B cell (primary cell): ENCODE measurements around the gene EYA3. TPM values are rescaled to one million over a fixed set of nuclear protein-coding genes. Genes with fewer than 3 reads are reported as not detected.

Experiments
- ATAC-seq: fragments of 200-7000 bp; cut with Tn5 transposase; one replicate; pipeline ENCODE4 v1.10.0; 2021; ENCODE audit warnings: low read depth, mild to moderate bottlenecking, moderate number of reproducible peaks, moderate library complexity
- CTCF ChIA-PET: fragments of 350-600 bp; sonication (Branson Sonifier 250); formaldehyde crosslinking; loops from one replicate; lab custom pipeline; 2021; ENCODE audit warnings: antibody characterized with exemption, inconsistent platforms; lab: Charles Lee
- POLR2A ChIA-PET: fragments of 350-600 bp; sonication (Branson Sonifier 250); formaldehyde crosslinking; loops from one replicate; lab custom pipeline; 2021; ENCODE audit warnings: antibody characterized with exemption; lab: Charles Lee
- DNase-seq: peaks from one replicate; pipeline ENCODE4 v3.0.0; 2013
- H2AFZ ChIP-seq: 2 replicates; pipeline ENCODE4 v1.6.1; 2012; ENCODE audit warnings: mild to moderate bottlenecking, low read depth, low read length; ENCODE audit not compliant: insufficient read depth, poor library complexity, severe bottlenecking
- H3K27ac ChIP-seq, 2 donors: 1 replicate in 1 of 2; 2 replicates in 1 of 2; pipeline ENCODE4 v1.5.1; 2012 to 2013; ENCODE audit warnings: low read length in 2 of 2, mild to moderate bottlenecking in 2 of 2, moderate library complexity in 1 of 2
- H3K27me3 ChIP-seq, 4 experiments: fragments of 200-600 bp in 1 of 4; sonication (generic) in 1 of 4; replicated peaks in 1 of 4; 1 replicate in 2 of 4; 2 replicates in 2 of 4; pipeline versions ENCODE4 v1.6.1 to v1.7.0; 2013 to 2016; ENCODE audit warnings: low read length in 3 of 4, mild to moderate bottlenecking in 2 of 4, mixed read lengths in 1 of 4, moderate library complexity in 1 of 4; ENCODE audit not compliant: insufficient read depth in 4 of 4, control insufficient read depth in 3 of 4; ENCODE audit errors: control extremely low read depth in 1 of 4
- H3K36me3 ChIP-seq, 2 experiments: replicated peaks in 1 of 2; 1 replicate in 1 of 2; 2 replicates in 1 of 2; pipeline versions ENCODE4 v1.6.1 to v1.7.1; 2013; ENCODE audit warnings: low read length in 1 of 2; ENCODE audit not compliant: insufficient read depth in 2 of 2, control insufficient read depth in 1 of 2; ENCODE audit errors: control extremely low read depth in 1 of 2, extremely low read depth in 1 of 2
- H3K4me1 ChIP-seq, 2 donors: fragments of 200-600 bp in 1 of 2; sonication (generic) in 1 of 2; 1 replicate in 1 of 2; 2 replicates in 1 of 2; pipeline versions ENCODE4 v1.5.1 to v1.6.1; 2013 to 2017; ENCODE audit warnings: low read length in 2 of 2; ENCODE audit not compliant: control insufficient read depth in 2 of 2, insufficient read depth in 2 of 2
- H3K4me2 ChIP-seq: replicated peaks from 2 replicates; pipeline ENCODE3; 2012; ENCODE audit warnings: mild to moderate bottlenecking, low read depth, low read length; ENCODE audit not compliant: poor library complexity, severe bottlenecking
- H3K4me3 ChIP-seq, 5 experiments: fragments of 200-600 bp in 1 of 5; sonication (generic) in 1 of 5; 1 replicate in 3 of 5; 2 replicates in 2 of 5; pipeline versions ENCODE4 v1.5.1 to v1.7.0; 2011 to 2016; ENCODE audit warnings: low read length in 4 of 5, mild to moderate bottlenecking in 4 of 5, low read depth in 2 of 5, control low read depth in 1 of 5, moderate library complexity in 1 of 5; ENCODE audit not compliant: insufficient read depth in 1 of 5; ENCODE audit errors: control extremely low read depth in 1 of 5, extremely low read depth in 1 of 5
- H3K79me2 ChIP-seq: fragments of 200-600 bp; sonication (generic); one replicate; pipeline ENCODE4 v1.6.0; 2016; ENCODE audit warnings: low read length; ENCODE audit not compliant: control insufficient read depth, insufficient read depth
- H3K9ac ChIP-seq: fragments of 200-600 bp; sonication (generic); 2 replicates; pipeline ENCODE4 v1.6.1; 2017; ENCODE audit warnings: mild to moderate bottlenecking, low read length, moderate library complexity
- H3K9me3 ChIP-seq, 3 donors: one replicate each; pipeline versions ENCODE4 v1.6.1 to v1.7.1; 2013; ENCODE audit warnings: low read length in 2 of 3; ENCODE audit not compliant: control insufficient read depth in 2 of 3, insufficient read depth in 1 of 3; ENCODE audit errors: control extremely low read depth in 1 of 3
- H4K20me1 ChIP-seq: 2 replicates; pipeline ENCODE4 v1.6.0; 2012; ENCODE audit warnings: mild to moderate bottlenecking, low read length; ENCODE audit not compliant: insufficient read depth, control insufficient read depth, poor library complexity, severe bottlenecking
- H3K27ac Mint-ChIP-seq: one replicate; pipeline ENCODE4 v1.8.0; 2021; ENCODE audit warnings: mixed read lengths
- H3K27me3 Mint-ChIP-seq: one replicate; pipeline ENCODE4 v1.8.0; 2021; ENCODE audit warnings: mixed read lengths
- H3K4me1 Mint-ChIP-seq: one replicate; pipeline ENCODE4 v1.8.0; 2021; ENCODE audit warnings: mixed read lengths
- H3K4me3 Mint-ChIP-seq: one replicate; pipeline ENCODE4 v1.8.0; 2021; ENCODE audit warnings: mixed read lengths
- H3K9me3 Mint-ChIP-seq: one replicate; pipeline ENCODE4 v1.8.0; 2022; ENCODE audit warnings: mixed read lengths; ENCODE audit not compliant: insufficient read depth
- EZH2 ChIP-seq: IDR thresholded peaks from 2 replicates; pipeline ENCODE4 v1.6.1; 2012; ENCODE audit warnings: borderline replicate concordance, low read depth, mild to moderate bottlenecking, moderate library complexity, low read length; ENCODE audit not compliant: insufficient read depth, poor library complexity, severe bottlenecking
- WGBS: methylation state at CpG from one replicate; pipeline ENCODE4 v1.1.5; 2013; ENCODE audit warnings: missing lambda C conversion rate; ENCODE audit not compliant: insufficient coverage; 5-methylcytosine and 5-hydroxymethylcytosine counted together
- intact Hi-C: fragments of 100-400 bp; cut with micrococcal nuclease; formaldehyde crosslinking; loops from one replicate; pipeline ENCODE4 v1.10.0; 2022
- polyA minus RNA-seq: library from RNA; depleted of rRNA, polyadenylated mRNA; stranded (reverse); fragments of >200 nt; gene quantifications from 2 replicates; pipeline ENCODE4 v1.2.3, GENCODE V29; 2012
- polyA plus RNA-seq: library from polyadenylated mRNA; depleted of rRNA; stranded (reverse); fragments of >200 nt; gene quantifications from 2 replicates; pipeline ENCODE4 v1.2.3, GENCODE V29; 2012
- total RNA-seq, 2 donors: library from RNA; stranded (reverse); fragments of 120-200 nt in 1 of 2; gene quantifications; 1 replicate in 1 of 2; 2 replicates in 1 of 2; pipeline versions ENCODE4 v1.2.3 to v1.2.4, GENCODE V29; 2013 to 2022
- TF ChIP-seq, protein P1 (sequence below): fragments of 200-600 bp; IDR thresholded peaks from one replicate; pipeline ENCODE4 v1.8.0; 2022; ENCODE audit warnings: antibody characterized with exemption, mild to moderate bottlenecking

Gene EYA3, protein sequence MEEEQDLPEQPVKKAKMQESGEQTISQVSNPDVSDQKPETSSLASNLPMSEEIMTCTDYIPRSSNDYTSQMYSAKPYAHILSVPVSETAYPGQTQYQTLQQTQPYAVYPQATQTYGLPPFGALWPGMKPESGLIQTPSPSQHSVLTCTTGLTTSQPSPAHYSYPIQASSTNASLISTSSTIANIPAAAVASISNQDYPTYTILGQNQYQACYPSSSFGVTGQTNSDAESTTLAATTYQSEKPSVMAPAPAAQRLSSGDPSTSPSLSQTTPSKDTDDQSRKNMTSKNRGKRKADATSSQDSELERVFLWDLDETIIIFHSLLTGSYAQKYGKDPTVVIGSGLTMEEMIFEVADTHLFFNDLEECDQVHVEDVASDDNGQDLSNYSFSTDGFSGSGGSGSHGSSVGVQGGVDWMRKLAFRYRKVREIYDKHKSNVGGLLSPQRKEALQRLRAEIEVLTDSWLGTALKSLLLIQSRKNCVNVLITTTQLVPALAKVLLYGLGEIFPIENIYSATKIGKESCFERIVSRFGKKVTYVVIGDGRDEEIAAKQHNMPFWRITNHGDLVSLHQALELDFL
- total RNA-seq (31.3 and 31.7 TPM in 2 replicates), polyA plus RNA-seq (13.4 and 14.1 TPM in 2 replicates), polyA minus RNA-seq (12.5 and 16.4 TPM in 2 replicates)
- 10.7 TPM for total RNA-seq (2013)

DNA sequence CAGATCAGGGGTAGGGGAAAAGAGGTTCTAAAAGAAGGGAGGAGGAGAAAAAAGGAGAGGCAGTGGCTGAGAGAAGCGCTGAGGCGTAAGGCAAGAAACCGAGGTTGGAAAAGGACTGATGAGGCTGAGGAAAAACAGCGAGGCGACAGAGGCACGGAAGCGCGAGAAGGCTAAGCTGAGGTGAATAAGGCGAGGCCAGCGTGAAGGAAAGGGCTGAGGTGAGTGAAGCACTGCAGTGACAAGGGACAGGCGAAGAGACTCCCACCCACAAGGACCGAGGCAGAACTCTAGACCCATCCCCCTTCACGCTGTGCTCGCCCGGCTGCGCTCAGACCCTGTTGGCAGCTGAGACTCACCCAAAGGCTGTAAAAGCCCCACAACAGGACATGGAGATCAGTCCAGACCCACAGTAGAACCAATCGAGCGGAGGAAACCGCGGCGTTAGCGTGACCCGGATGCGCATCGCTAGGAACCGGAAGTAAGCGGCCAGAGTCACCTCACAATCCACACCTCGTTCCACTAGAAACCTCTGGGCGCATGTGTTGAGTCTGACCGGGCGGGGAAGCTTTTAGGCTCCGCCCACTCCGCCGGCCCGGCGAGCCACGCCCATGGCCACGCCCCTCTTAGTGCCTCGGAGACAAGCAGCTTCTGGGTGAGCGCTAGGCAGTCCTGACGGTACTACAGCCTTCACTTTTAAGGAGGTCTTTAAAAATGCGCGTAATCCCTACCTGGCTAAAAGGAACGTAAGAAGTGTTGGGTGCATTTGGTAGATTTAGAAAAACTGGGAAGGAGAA, at the start of gene EYA3:
Gene EYA3 (minus strand): TSS at position 443 of the 794 bp plus-strand sequence. CDS start 30,584 bp downstream, outside the sequence.
- Mint-ChIP-seq H3K4me1 (peaks cover 43% of the 10 kb centered on the region), H3K4me3 (peak within 1 kb of the TSS; percentile 94)

More for the DNA sequence above, at the start of gene EYA3:
- DNase-seq (peak; percentile 99), ATAC-seq (peak; percentile 93)
- intact Hi-C loops, result loop anchor here (1.0 to 5.0 kb wide), 4 partner anchors 230 to 361 kb away; partner anchors contain the start of genes FAM76A and PPP1R8
- CTCF ChIA-PET, result interaction anchor here (0.7 to 6.1 kb wide), 13 partner anchors 10 to 231 kb away, joined by 3 to 357 read pairs (median 5); no protein-coding TSS in a partner anchor
- Mint-ChIP-seq H3K27me3 (no peaks in the 10 kb centered on the region), H3K9me3 (no peaks in the 10 kb centered on the region), H3K27ac (peak within 1 kb of the TSS; percentile 96)
- Histone ChIP-seq H3K4me1 (peaks cover 11 to 24% of the 10 kb centered on the region in 2 donors), H3K27ac (peak within 1 kb of the TSS; percentile 83 to 91), H3K4me2 (peak within 1 kb of the TSS; percentile 88), H3K79me2 (peaks cover 52% of the 10 kb centered on the region), H3K36me3 (no peaks in the 10 kb centered on the region), H2AFZ (peak within 1 kb of the TSS; percentile 77), H4K20me1 (no peaks in the 10 kb centered on the region), H3K9me3 (no peaks in the 10 kb centered on the region), H3K27me3 (no peaks in the 10 kb centered on the region), H3K9ac (peak within 1 kb of the TSS; percentile 82), H3K4me3 (peak within 1 kb of the TSS; percentile 79 to 97 (median 82))
- POLR2A ChIA-PET, result interaction anchor here (0.7 to 1.7 kb wide), 10 partner anchors 9 to 241 kb away, joined by 3 to 9 read pairs (median 4); partner anchors contain the start of gene MED18
- under 1% methylated on average over 44 of the region's 44 CpGs for WGBS
- no peak for TF ChIP-seq EZH2
- TF ChIP-seq, protein P1, sequence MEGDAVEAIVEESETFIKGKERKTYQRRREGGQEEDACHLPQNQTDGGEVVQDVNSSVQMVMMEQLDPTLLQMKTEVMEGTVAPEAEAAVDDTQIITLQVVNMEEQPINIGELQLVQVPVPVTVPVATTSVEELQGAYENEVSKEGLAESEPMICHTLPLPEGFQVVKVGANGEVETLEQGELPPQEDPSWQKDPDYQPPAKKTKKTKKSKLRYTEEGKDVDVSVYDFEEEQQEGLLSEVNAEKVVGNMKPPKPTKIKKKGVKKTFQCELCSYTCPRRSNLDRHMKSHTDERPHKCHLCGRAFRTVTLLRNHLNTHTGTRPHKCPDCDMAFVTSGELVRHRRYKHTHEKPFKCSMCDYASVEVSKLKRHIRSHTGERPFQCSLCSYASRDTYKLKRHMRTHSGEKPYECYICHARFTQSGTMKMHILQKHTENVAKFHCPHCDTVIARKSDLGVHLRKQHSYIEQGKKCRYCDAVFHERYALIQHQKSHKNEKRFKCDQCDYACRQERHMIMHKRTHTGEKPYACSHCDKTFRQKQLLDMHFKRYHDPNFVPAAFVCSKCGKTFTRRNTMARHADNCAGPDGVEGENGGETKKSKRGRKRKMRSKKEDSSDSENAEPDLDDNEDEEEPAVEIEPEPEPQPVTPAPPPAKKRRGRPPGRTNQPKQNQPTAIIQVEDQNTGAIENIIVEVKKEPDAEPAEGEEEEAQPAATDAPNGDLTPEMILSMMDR, result no peak
